Neural progenitor cell (in vitro differentiated cells): Measurements from ENCODE around the gene MACROD2. TPM values are rescaled to one million over a fixed set of nuclear protein-coding genes. Genes with fewer than 3 reads are reported as not detected.
"Not testable (repeated sequence)": the region's sequence is repeated elsewhere in the genome, so short reads cannot be mapped to it uniquely, and the experiment has no call there.

Source experiments
- DNase-seq: peaks from one replicate; pipeline ENCODE4 v3.0.0-alpha.2; 2016; ENCODE audit warnings: low spot score
- H2AFZ ChIP-seq: fragments of 200-600 bp; sonication (generic); replicated peaks from 2 replicates; pipeline ENCODE4 v1.6.1; 2016; ENCODE audit warnings: antibody characterized with exemption
- H3F3A ChIP-seq: fragments of 200-600 bp; sonication (generic); 2 replicates; pipeline ENCODE4 v1.6.1; 2016; ENCODE audit warnings: antibody characterized with exemption, low read depth
- H3K27ac ChIP-seq: fragments of 200-600 bp; sonication (generic); 2 replicates; pipeline ENCODE4 v1.5.1; 2016; ENCODE audit warnings: mild to moderate bottlenecking
- H3K27me3 ChIP-seq: fragments of 200-600 bp; sonication (generic); 2 replicates; pipeline ENCODE4 v1.6.1; 2016; ENCODE audit warnings: mild to moderate bottlenecking, moderate library complexity
- H3K36me3 ChIP-seq: fragments of 200-600 bp; sonication (generic); 2 replicates; pipeline ENCODE4 v1.5.1; 2016
- H3K4me1 ChIP-seq: fragments of 200-600 bp; sonication (generic); 2 replicates; pipeline ENCODE4 v1.6.1; 2016; ENCODE audit warnings: mixed run types
- H3K4me2 ChIP-seq: fragments of 200-600 bp; sonication (generic); 2 replicates; pipeline ENCODE4 v1.6.1; 2016
- H3K4me3 ChIP-seq: fragments of 200-600 bp; sonication (generic); 2 replicates; pipeline ENCODE4 v1.5.1; 2016
- H3K79me2 ChIP-seq: fragments of 200-600 bp; sonication (generic); 2 replicates; pipeline ENCODE4 v1.6.1; 2016; ENCODE audit warnings: low read depth
- H3K9ac ChIP-seq: fragments of 200-600 bp; sonication (generic); 2 replicates; pipeline ENCODE4 v1.6.1; 2016
- H3K9me3 ChIP-seq: fragments of 200-600 bp; sonication (generic); 2 replicates; pipeline ENCODE4 v1.5.1; 2016; ENCODE audit warnings: low read depth
- H4K20me1 ChIP-seq: fragments of 200-600 bp; sonication (generic); 2 replicates; pipeline ENCODE4 v1.6.1; 2016; ENCODE audit warnings: low read depth
- H3K27ac Mint-ChIP-seq: 3 replicates; pipeline ENCODE4 v1.8.0; 2021; ENCODE audit warnings: mixed read lengths
- H3K27me3 Mint-ChIP-seq: 2 replicates; pipeline ENCODE4 v1.8.0; 2022; ENCODE audit warnings: low read depth, mild to moderate bottlenecking, inconsistent platforms, moderate library complexity, mixed read lengths; ENCODE audit not compliant: insufficient read depth
- H3K36me3 Mint-ChIP-seq: 3 replicates; pipeline ENCODE4 v1.8.0; 2021; ENCODE audit warnings: mixed read lengths
- H3K4me1 Mint-ChIP-seq: 3 replicates; pipeline ENCODE4 v1.8.0; 2021; ENCODE audit warnings: mixed read lengths
- H3K4me3 Mint-ChIP-seq: 3 replicates; pipeline ENCODE4 v1.8.0; 2021; ENCODE audit warnings: mild to moderate bottlenecking, moderate library complexity, mixed read lengths
- H3K9me3 Mint-ChIP-seq: 3 replicates; pipeline ENCODE4 v1.8.0; 2020; ENCODE audit warnings: mixed read lengths
- CTCF ChIP-seq: fragments of 200-600 bp; sonication (generic); IDR thresholded peaks from 2 replicates; pipeline ENCODE4 v1.5.1; 2017; ENCODE audit warnings: antibody characterized with exemption, mild to moderate bottlenecking
- EZH2 ChIP-seq: fragments of 200-600 bp; sonication (generic); IDR thresholded peaks from 2 replicates; pipeline ENCODE4 v1.6.1; 2017; ENCODE audit warnings: antibody characterized with exemption, mild to moderate bottlenecking, moderate library complexity
- EZH2phosphoT487 ChIP-seq: fragments of 200-600 bp; sonication (generic); IDR thresholded peaks from 2 replicates; pipeline ENCODE4 v1.6.1; 2017; ENCODE audit warnings: antibody characterized with exemption
- total RNA-seq: library from RNA; depleted of rRNA; stranded (reverse); fragments of >200 nt; gene quantifications from 2 replicates; pipeline ENCODE4 v1.2.3, GENCODE V29; 2015; ENCODE audit warnings: low replicate concordance

MACROD2 gene
- total RNA-seq, 1 donor from 2014 or later, result 11.9 TPM

GRCh38 chr20:14925300-14925699, 930.0 kb downstream of the MACROD2 start:
- no peaks in the 10 kb centered on the region for H3K9me3 ChIP-seq
- H3K36me3 ChIP-seq, result no peaks in the 10 kb centered on the region
- Mint-ChIP-seq H3K36me3 (no peaks in the 10 kb centered on the region), H3K4me1 (peaks cover 11% of the 10 kb centered on the region), H3K9me3 (peaks cover 5% of the 10 kb centered on the region), H3K27ac (no peak overlapping the region), H3K4me3 (no peak overlapping the region), H3K27me3 (peaks cover 4% of the 10 kb centered on the region)
- H4K20me1 ChIP-seq, result no peaks in the 10 kb centered on the region
- no peak overlapping the region for H3K4me3 ChIP-seq
- no peak overlapping the region for H3K4me2 ChIP-seq
- DNase-seq, result no peak
- TF ChIP-seq EZH2 (no peak), CTCF (no peak)
- no peaks in the 10 kb centered on the region for H3K27me3 ChIP-seq
- peaks cover 13% of the 10 kb centered on the region for H3K4me1 ChIP-seq
- H3K79me2 ChIP-seq, result no peaks in the 10 kb centered on the region
- no peak overlapping the region for H2AFZ ChIP-seq
- peaks cover 3% of the 10 kb centered on the region for H3F3A ChIP-seq
- no peak overlapping the region for H3K9ac ChIP-seq
- H3K27ac ChIP-seq, result no peak overlapping the region

- H3K4me2 ChIP-seq, H3K36me3 Mint-ChIP-seq, H3K27ac Mint-ChIP-seq, H3K36me3 ChIP-seq, H4K20me1 ChIP-seq, H3K9me3 ChIP-seq, H3K27me3 ChIP-seq, H2AFZ ChIP-seq, H3K27me3 Mint-ChIP-seq, H3K9ac ChIP-seq, H3K9me3 Mint-ChIP-seq, H3K4me3 ChIP-seq, H3K79me2 ChIP-seq, H3K4me3 Mint-ChIP-seq, H3K4me1 Mint-ChIP-seq, DNase-seq, H3K27ac ChIP-seq, H3F3A ChIP-seq: not testable (repeated sequence)
- H3K4me1 ChIP-seq, result peaks cover 13% of the 10 kb centered on the region
Measured at GRCh38 chr20:14926436-14926835, 931.1 kb downstream of the MACROD2 start.

- DNase-seq, result no peak
- no peak overlapping the region for H3K27ac Mint-ChIP-seq
Measured at GRCh38 chr20:14928083-14928482, 932.8 kb downstream of the MACROD2 start.

GRCh38 chr20:14929388-14929787, 934.1 kb downstream of the MACROD2 start:
- no peak overlapping the region for H2AFZ ChIP-seq
- no peaks in the 10 kb centered on the region for H4K20me1 ChIP-seq
- no peak overlapping the region for H3K27ac Mint-ChIP-seq
- H3K4me2 ChIP-seq, result no peak overlapping the region
- H3K27me3 ChIP-seq, result no peaks in the 10 kb centered on the region
- peaks cover 2% of the 10 kb centered on the region for H3K4me1 Mint-ChIP-seq
- H3F3A ChIP-seq, result no peaks in the 10 kb centered on the region
- H3K4me3 ChIP-seq, result no peak overlapping the region
- H3K9me3 ChIP-seq, result no peaks in the 10 kb centered on the region
- no peaks in the 10 kb centered on the region for H3K36me3 ChIP-seq
- H3K27me3 Mint-ChIP-seq, result peaks cover 7% of the 10 kb centered on the region
- no peaks in the 10 kb centered on the region for H3K36me3 Mint-ChIP-seq
- H3K27ac ChIP-seq, result no peak overlapping the region
- DNase-seq, result no peak
- H3K9me3 Mint-ChIP-seq, result peaks cover 8% of the 10 kb centered on the region
- H3K4me1 ChIP-seq, result no peaks in the 10 kb centered on the region
- H3K4me3 Mint-ChIP-seq, result no peak overlapping the region
- no peaks in the 10 kb centered on the region for H3K79me2 ChIP-seq
- no peak overlapping the region for H3K9ac ChIP-seq
- no peak for TF ChIP-seq EZH2
- TF ChIP-seq CTCF, result no peak
- no peak for TF ChIP-seq EZH2phosphoT487

More at GRCh38 chr20:14928083-14928482, 932.8 kb downstream of the MACROD2 start:
- Histone ChIP-seq H3K4me3 (no peak overlapping the region), H3K9me3 (no peaks in the 10 kb centered on the region), H3K4me1 (peaks cover 4% of the 10 kb centered on the region), H3K4me2 (no peak overlapping the region), H4K20me1 (no peaks in the 10 kb centered on the region), H3K79me2 (no peaks in the 10 kb centered on the region), H3K9ac (no peak overlapping the region), H3F3A (no peaks in the 10 kb centered on the region), H3K36me3 (no peaks in the 10 kb centered on the region), H3K27ac (no peak overlapping the region), H3K27me3 (no peaks in the 10 kb centered on the region), H2AFZ (no peak overlapping the region)
- no peaks in the 10 kb centered on the region for H3K36me3 Mint-ChIP-seq
- H3K4me1 Mint-ChIP-seq, result peaks cover 4% of the 10 kb centered on the region
- no peak overlapping the region for H3K4me3 Mint-ChIP-seq
- peaks cover 4% of the 10 kb centered on the region for H3K27me3 Mint-ChIP-seq
- TF ChIP-seq EZH2phosphoT487, result no peak
- no peak for TF ChIP-seq CTCF
- no peak for TF ChIP-seq EZH2
- peaks cover 5% of the 10 kb centered on the region for H3K9me3 Mint-ChIP-seq
